H1 (cell line): ENCODE results near the gene PSMD12. TPM values are rescaled to one million over a fixed set of nuclear protein-coding genes. Genes with fewer than 3 reads are reported as not detected.

Experiments used
- CTCF ChIA-PET: fragments of 300-600 bp; sonication (Branson Sonifier 250); formaldehyde crosslinking; loops from one replicate; lab custom pipeline; 2021; ENCODE audit not compliant: partially characterized antibody; lab: Charles Lee
- POLR2A ChIA-PET: fragments of 300-600 bp; sonication (Branson Sonifier 250); formaldehyde crosslinking; loops from one replicate; lab custom pipeline; 2021; ENCODE audit warnings: inconsistent platforms; ENCODE audit not compliant: partially characterized antibody; lab: Charles Lee
- DNase-seq, 2 experiments: peaks; one replicate each; pipeline versions ENCODE4 v3.0.0 to v3.0.0-alpha.2; 2010 to 2022; ENCODE audit warnings: low spot score in 2 of 2, low read depth in 1 of 2, mixed read lengths in 1 of 2
- FAIRE-seq: peaks from 2 replicates; lab custom pipeline; 2011; peaks lifted over from hg19 to GRCh38; lab: Jason Lieb, UNC
- H2AFZ ChIP-seq: 2 replicates; pipeline ENCODE4 v1.8.1; 2012; ENCODE audit warnings: low read length, inconsistent platforms
- H2AK5ac ChIP-seq: 2 replicates; pipeline ENCODE4 v1.6.1; 2013; ENCODE audit warnings: low read depth, low read length
- H2BK120ac ChIP-seq: replicated peaks from 2 replicates; pipeline ENCODE3; 2013; ENCODE audit warnings: low read depth, low read length, inconsistent platforms
- H2BK12ac ChIP-seq: 2 replicates; pipeline ENCODE4 v1.6.1; 2013; ENCODE audit warnings: low read depth, low read length
- H2BK15ac ChIP-seq: 2 replicates; pipeline ENCODE4 v1.6.1; 2013; ENCODE audit warnings: low read length
- H2BK20ac ChIP-seq: 2 replicates; pipeline ENCODE4 v1.6.1; 2013; ENCODE audit warnings: low read length
- H2BK5ac ChIP-seq: 2 replicates; pipeline ENCODE4 v1.6.1; 2013; ENCODE audit warnings: low read depth, low read length
- H3K14ac ChIP-seq: 2 replicates; pipeline ENCODE4 v1.6.1; 2013; ENCODE audit warnings: inconsistent platforms; ENCODE audit not compliant: insufficient read length
- H3K18ac ChIP-seq: 2 replicates; pipeline ENCODE4 v1.6.1; 2013; ENCODE audit warnings: low read length; ENCODE audit errors: extremely low read depth
- H3K23ac ChIP-seq: 2 replicates; pipeline ENCODE4 v1.6.1; 2013; ENCODE audit warnings: inconsistent platforms; ENCODE audit not compliant: insufficient read length
- H3K23me2 ChIP-seq: 2 replicates; pipeline ENCODE4 v1.6.1; 2013; ENCODE audit warnings: low read depth, low read length
- H3K27ac ChIP-seq: 2 replicates; pipeline ENCODE4 v1.6.1; 2011; ENCODE audit warnings: low read depth, low read length, inconsistent platforms
- H3K27me3 ChIP-seq, 4 experiments: replicated peaks in 1 of 4; 1 replicate in 1 of 4; 2 replicates in 3 of 4; pipeline versions ENCODE4 v1.6.1 to v1.8.1; 2011 to 2013; ENCODE audit warnings: low read length in 3 of 4, mild to moderate bottlenecking in 3 of 4, inconsistent platforms in 2 of 4, mixed read lengths in 2 of 4, moderate library complexity in 1 of 4; ENCODE audit not compliant: control insufficient read depth in 3 of 4, insufficient read depth in 3 of 4; ENCODE audit errors: extremely low read depth in 1 of 4
- H3K36me3 ChIP-seq, 4 experiments: 2 replicates each; pipeline versions ENCODE4 v1.6.1 to v1.8.1; 2011 to 2013; ENCODE audit warnings: mild to moderate bottlenecking in 4 of 4, low read length in 3 of 4, moderate library complexity in 2 of 4, control low read depth in 1 of 4, inconsistent platforms in 1 of 4; ENCODE audit not compliant: insufficient read depth in 4 of 4, control insufficient read depth in 2 of 4
- H3K4ac ChIP-seq: replicated peaks from 2 replicates; pipeline ENCODE3; 2013; ENCODE audit warnings: low read length, low read depth, mixed read lengths, inconsistent platforms; ENCODE audit not compliant: insufficient read length
- H3K4me1 ChIP-seq, 4 experiments: replicated peaks in 1 of 4; 1 replicate in 1 of 4; 2 replicates in 3 of 4; pipeline versions ENCODE4 v1.6.1 to v1.8.1; 2011 to 2013; ENCODE audit warnings: low read length in 3 of 4, inconsistent platforms in 2 of 4, mixed read lengths in 1 of 4; ENCODE audit not compliant: insufficient read depth in 4 of 4, control insufficient read depth in 3 of 4
- H3K4me2 ChIP-seq, 2 experiments: 2 replicates each; pipeline versions ENCODE4 v1.6.1 to v1.8.1; 2011 to 2013; ENCODE audit warnings: low read depth in 2 of 2, low read length in 2 of 2, control low read depth in 1 of 2, inconsistent platforms in 1 of 2, mild to moderate bottlenecking in 1 of 2; ENCODE audit not compliant: insufficient read depth in 1 of 2
- H3K4me3 ChIP-seq, 4 experiments: fragments of 200-600, 300-600 bp in 1 of 4; sonication (generic), shearing (Covaris generic), sonication (Bioruptor Twin) in 1 of 4; 2 replicates each; pipeline versions ENCODE4 v1.5.1 to v1.8.1; 2011 to 2016; ENCODE audit warnings: low read length in 4 of 4, low read depth in 3 of 4, control low read depth in 2 of 4, inconsistent platforms in 2 of 4, mild to moderate bottlenecking in 2 of 4, mixed read lengths in 1 of 4, moderate library complexity in 1 of 4; ENCODE audit not compliant: insufficient read depth in 2 of 4; ENCODE audit errors: extremely low read depth in 1 of 4
- H3K56ac ChIP-seq: replicated peaks from 2 replicates; pipeline ENCODE3; 2013; ENCODE audit warnings: low read depth, mild to moderate bottlenecking, mixed read lengths, low read length, inconsistent platforms; ENCODE audit not compliant: insufficient read length
- H3K79me1 ChIP-seq: 2 replicates; pipeline ENCODE4 v1.6.1; 2013; ENCODE audit warnings: low read depth, low read length, control low read depth
- H3K79me2 ChIP-seq, 2 experiments: 2 replicates each; pipeline versions ENCODE4 v1.6.1 to v1.8.1; 2012 to 2013; ENCODE audit warnings: low read length in 2 of 2, mild to moderate bottlenecking in 2 of 2, inconsistent platforms in 1 of 2; ENCODE audit not compliant: insufficient read depth in 2 of 2, control insufficient read depth in 1 of 2
- H3K9ac ChIP-seq, 4 experiments: replicated peaks in 1 of 4; 1 replicate in 1 of 4; 2 replicates in 3 of 4; pipeline versions ENCODE4 v1.6.1 to v1.8.1; 2011 to 2013; ENCODE audit warnings: low read depth in 3 of 4, low read length in 3 of 4, control low read depth in 2 of 4, mild to moderate bottlenecking in 2 of 4, moderate library complexity in 2 of 4, inconsistent platforms in 1 of 4; ENCODE audit errors: extremely low read depth in 1 of 4
- H3K9me3 ChIP-seq, 2 experiments: 2 replicates each; pipeline versions ENCODE4 v1.6.1 to v1.8.1; 2012 to 2013; ENCODE audit warnings: mild to moderate bottlenecking in 2 of 2, moderate library complexity in 2 of 2, control low read depth in 1 of 2, inconsistent platforms in 1 of 2, low read depth in 1 of 2, low read length in 1 of 2, mixed read lengths in 1 of 2; ENCODE audit not compliant: insufficient read depth in 2 of 2
- H4K20me1 ChIP-seq, 2 experiments: replicated peaks in 1 of 2; 2 replicates each; pipeline versions ENCODE3 to v1.8.1; 2011 to 2013; ENCODE audit warnings: inconsistent platforms in 2 of 2, low read length in 2 of 2, mild to moderate bottlenecking in 1 of 2; ENCODE audit not compliant: insufficient read depth in 2 of 2, control insufficient read depth in 1 of 2
- H4K5ac ChIP-seq: 2 replicates; pipeline ENCODE4 v1.6.1; 2013; ENCODE audit warnings: low read length, low read depth, mixed read lengths, inconsistent platforms; ENCODE audit not compliant: insufficient read length
- H4K8ac ChIP-seq: 2 replicates; pipeline ENCODE4 v1.8.0; 2013; ENCODE audit warnings: mild to moderate bottlenecking, moderate library complexity, low read length, inconsistent platforms; ENCODE audit not compliant: insufficient read depth; ENCODE audit errors: extremely low read depth
- H4K91ac ChIP-seq: replicated peaks from 2 replicates; pipeline ENCODE3; 2013; ENCODE audit warnings: low read length, mixed read lengths, inconsistent platforms; ENCODE audit not compliant: insufficient read length
- CBX8 ChIP-seq: fragments of 300-800, 300-1000 bp; sonication (generic); IDR thresholded peaks from 2 replicates; pipeline ENCODE4 v1.7.1; 2016; ENCODE audit warnings: low read depth, low read length, borderline replicate concordance
- CTBP2 ChIP-seq: IDR thresholded peaks from 2 replicates; pipeline ENCODE4 v1.7.0; 2011; ENCODE audit warnings: borderline replicate concordance, mild to moderate bottlenecking, moderate library complexity, mixed read lengths, low read length; ENCODE audit not compliant: insufficient read depth, insufficient read length
- JUN ChIP-seq: IDR thresholded peaks from 2 replicates; pipeline ENCODE4 v1.6.1; 2011; ENCODE audit warnings: low read depth, mild to moderate bottlenecking, improper control_type of control experiment, low read length
- POLR2A ChIP-seq, 2 experiments: IDR thresholded peaks; 1 replicate in 1 of 2; 2 replicates in 1 of 2; pipeline ENCODE4 v1.6.1; 2011; ENCODE audit warnings: low read depth in 2 of 2, low read length in 2 of 2, mild to moderate bottlenecking in 2 of 2; ENCODE audit errors: control extremely low read depth in 1 of 2
- SAP30 ChIP-seq: fragments of 300-600 bp; sonication (generic); IDR thresholded peaks from 2 replicates; pipeline ENCODE4 v1.7.1; 2012; ENCODE audit warnings: low read length, moderate library complexity, mild to moderate bottlenecking, inconsistent platforms; ENCODE audit not compliant: insufficient read depth, insufficient replicate concordance
- SIX5 ChIP-seq: IDR thresholded peaks from 2 replicates; pipeline ENCODE4 v1.6.1; 2011; ENCODE audit warnings: mild to moderate bottlenecking, low read depth, low read length
- SP2 ChIP-seq: IDR thresholded peaks from 2 replicates; pipeline ENCODE4 v1.6.1; 2012; ENCODE audit warnings: mild to moderate bottlenecking, low read length, inconsistent platforms
- WGBS, 2 experiments: shearing (Covaris generic) in 1 of 2; methylation state at CpG; one replicate each; pipeline versions ENCODE4 v1.1.6 to v1.1.7; 2013 to 2015; ENCODE audit warnings: low lambda C conversion rate in 2 of 2, mixed read lengths in 2 of 2, inconsistent platforms in 1 of 2, low coverage in 1 of 2, missing lambda C conversion rate in 1 of 2; ENCODE audit not compliant: insufficient replicate concordance in 2 of 2, insufficient coverage in 1 of 2, insufficient read length in 1 of 2; ENCODE audit errors: extremely low coverage in 1 of 2, missing lambda C conversion rate in 1 of 2; 5-methylcytosine and 5-hydroxymethylcytosine counted together
- polyA plus RNA-seq, 7 experiments: library from polyadenylated mRNA; depleted of rRNA in 3 of 7; stranded (reverse) in 5 of 7; unstranded in 2 of 7; fragments of >200 nt in 5 of 7; fragments of 200-250 nt in 2 of 7; gene quantifications; 1 replicate in 5 of 7; 2 replicates in 1 of 7; 4 replicates in 1 of 7; pipeline versions ENCODE4 v1.2.1 to v1.2.3, GENCODE V29; 2011 to 2013; ENCODE audit warnings: missing spikeins in 2 of 7, mixed read lengths in 2 of 7
- total RNA-seq: library from RNA; stranded (reverse); fragmentation: NEBNext Ultra II Directional; extraction: Animal tissue kit (Norgen Biotek cat#: 25700); gene quantifications from 2 replicates; pipeline ENCODE4 v1.2.1, GENCODE V29; 2021

PSMD12 gene
- total and polyA plus RNA-seq, 2 of the 8 experiments (the other 6 are each of a cell fraction or from before 2014, with no cell fraction given), result 14.0 to 82.4 TPM

DNA sequence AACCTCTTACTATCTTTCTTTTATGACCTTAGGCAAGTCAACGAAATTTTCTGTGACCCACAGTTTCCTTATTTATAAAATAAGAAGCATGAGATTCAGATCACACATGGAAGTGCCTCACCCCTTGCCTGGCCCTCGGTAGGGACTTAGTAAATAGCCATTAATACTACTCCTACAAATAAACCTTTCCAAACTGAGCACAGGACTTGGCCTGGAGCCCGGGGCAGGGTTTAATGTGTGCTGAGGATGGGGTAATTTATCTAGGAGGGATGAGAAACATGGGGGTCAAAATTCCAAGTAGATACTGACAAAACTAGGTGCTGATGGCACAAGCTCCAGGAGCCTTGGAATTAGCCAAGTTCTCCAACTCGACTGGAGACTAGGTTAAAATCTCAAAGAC lies 45.7 kb upstream of the PSMD12 start:
- FAIRE-seq (no peak), DNase-seq (no peak)
- H3K4me2 ChIP-seq, result no peak overlapping the region
- no peak overlapping the region for H3K9ac ChIP-seq
- H2BK12ac ChIP-seq, result no peak overlapping the region
- no peak for TF ChIP-seq SAP30
- no peak for TF ChIP-seq CBX8
- TF ChIP-seq CTBP2, result no peak
- no peak for TF ChIP-seq POLR2A (IDR thresholded peaks at IDR 0.05; ENCODE audit: control extremely low read depth in 1 of 2, low read depth in 2 of 2, low read length in 2 of 2)
- TF ChIP-seq SIX5, result no peak
- TF ChIP-seq JUN, result no peak
- TF ChIP-seq SP2, result no peak
- H3K18ac ChIP-seq, result no peak overlapping the region
- no peak overlapping the region for H3K27ac ChIP-seq
- H3K56ac ChIP-seq, result no peak overlapping the region
- H3K4me1 ChIP-seq, result no peaks in the 10 kb centered on the region
- no peak overlapping the region for H2AK5ac ChIP-seq
- H4K8ac ChIP-seq, result no peak overlapping the region
- ChIA-PET POLR2A (interaction anchor here (1.3 kb wide), 1 partner anchor 9 kb away, joined by 3 read pairs; no protein-coding TSS in a partner anchor), CTCF (interaction anchor here (1.3 kb wide), 1 partner anchor 58 kb away, joined by 3 read pairs; no protein-coding TSS in a partner anchor)
- 92% methylated on average over 4 of the region's 4 CpGs; no CpG with 5 or more reads in 1 of the 2 experiments for WGBS, 2 experiments
- no peaks in the 10 kb centered on the region; a peak in 1 of 8 replicates for H3K36me3 ChIP-seq
- H2BK120ac ChIP-seq, result no peak overlapping the region
- H3K4me3 ChIP-seq, result no peak overlapping the region
- H2AFZ ChIP-seq, result no peak overlapping the region
- no peaks in the 10 kb centered on the region for H3K23me2 ChIP-seq
- peaks cover 10 to 71% of the 10 kb centered on the region in 2 experiments for H3K79me2 ChIP-seq
- no peaks in the 10 kb centered on the region for H3K27me3 ChIP-seq
- H3K9me3 ChIP-seq, result peaks cover 4 to 5% of the 10 kb centered on the region in 2 experiments; a peak in 2 of 4 replicates
- H2BK15ac ChIP-seq, result no peak overlapping the region
- H2BK5ac ChIP-seq, result no peak overlapping the region
- no peak overlapping the region for H4K91ac ChIP-seq
- no peak overlapping the region for H3K4ac ChIP-seq
- no peak overlapping the region for H3K23ac ChIP-seq
- no peak overlapping the region for H2BK20ac ChIP-seq
- peaks cover 4% of the 10 kb centered on the region for H3K79me1 ChIP-seq
- H4K5ac ChIP-seq, result no peak overlapping the region
- H3K14ac ChIP-seq, result no peak overlapping the region
- no peaks in the 10 kb centered on the region for H4K20me1 ChIP-seq
